ENCODE measurements around the gene PCDH17.

PCDH17 gene, protein sequence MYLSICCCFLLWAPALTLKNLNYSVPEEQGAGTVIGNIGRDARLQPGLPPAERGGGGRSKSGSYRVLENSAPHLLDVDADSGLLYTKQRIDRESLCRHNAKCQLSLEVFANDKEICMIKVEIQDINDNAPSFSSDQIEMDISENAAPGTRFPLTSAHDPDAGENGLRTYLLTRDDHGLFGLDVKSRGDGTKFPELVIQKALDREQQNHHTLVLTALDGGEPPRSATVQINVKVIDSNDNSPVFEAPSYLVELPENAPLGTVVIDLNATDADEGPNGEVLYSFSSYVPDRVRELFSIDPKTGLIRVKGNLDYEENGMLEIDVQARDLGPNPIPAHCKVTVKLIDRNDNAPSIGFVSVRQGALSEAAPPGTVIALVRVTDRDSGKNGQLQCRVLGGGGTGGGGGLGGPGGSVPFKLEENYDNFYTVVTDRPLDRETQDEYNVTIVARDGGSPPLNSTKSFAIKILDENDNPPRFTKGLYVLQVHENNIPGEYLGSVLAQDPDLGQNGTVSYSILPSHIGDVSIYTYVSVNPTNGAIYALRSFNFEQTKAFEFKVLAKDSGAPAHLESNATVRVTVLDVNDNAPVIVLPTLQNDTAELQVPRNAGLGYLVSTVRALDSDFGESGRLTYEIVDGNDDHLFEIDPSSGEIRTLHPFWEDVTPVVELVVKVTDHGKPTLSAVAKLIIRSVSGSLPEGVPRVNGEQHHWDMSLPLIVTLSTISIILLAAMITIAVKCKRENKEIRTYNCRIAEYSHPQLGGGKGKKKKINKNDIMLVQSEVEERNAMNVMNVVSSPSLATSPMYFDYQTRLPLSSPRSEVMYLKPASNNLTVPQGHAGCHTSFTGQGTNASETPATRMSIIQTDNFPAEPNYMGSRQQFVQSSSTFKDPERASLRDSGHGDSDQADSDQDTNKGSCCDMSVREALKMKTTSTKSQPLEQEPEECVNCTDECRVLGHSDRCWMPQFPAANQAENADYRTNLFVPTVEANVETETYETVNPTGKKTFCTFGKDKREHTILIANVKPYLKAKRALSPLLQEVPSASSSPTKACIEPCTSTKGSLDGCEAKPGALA (N-terminal part only)

DNA sequence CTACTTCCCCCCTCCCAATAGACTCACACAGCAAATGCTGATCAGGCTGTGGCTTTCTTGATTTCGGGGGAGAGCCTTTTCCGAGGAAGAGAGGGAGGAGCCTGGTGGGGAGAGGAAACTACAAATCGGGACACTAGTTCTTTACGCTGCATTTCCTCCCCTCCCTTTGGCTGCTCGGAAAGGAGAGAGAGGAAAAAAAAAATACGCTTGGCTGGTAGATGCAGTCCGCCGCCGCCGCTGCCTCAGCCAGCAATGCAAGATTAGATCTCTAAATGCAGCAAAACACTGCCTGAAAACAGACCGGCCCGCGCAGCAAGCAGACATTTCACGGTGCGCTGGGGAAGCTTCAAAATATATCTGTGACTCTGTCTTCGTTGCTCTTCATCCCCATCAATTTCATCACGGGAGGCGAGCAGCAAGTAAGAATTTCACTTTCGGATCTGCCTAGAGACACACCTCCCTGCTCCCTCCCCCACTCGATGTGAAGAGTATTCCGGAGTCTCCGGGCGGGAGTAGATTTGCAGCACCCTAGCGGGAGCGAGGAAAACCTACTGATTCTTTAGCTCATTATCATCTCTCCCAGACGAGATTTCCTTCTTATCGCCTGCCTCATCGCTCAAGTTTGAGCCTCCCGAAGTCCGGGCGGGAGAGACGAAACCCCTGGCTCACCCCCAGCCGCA, at the start of gene PCDH17:
TSS of gene PCDH17 (plus strand) at position 149 of the 680 bp plus-strand sequence. CDS start 803 bp downstream, outside the sequence.
- no peak for DNase-seq (ENCODE audit: low read depth)

DNA sequence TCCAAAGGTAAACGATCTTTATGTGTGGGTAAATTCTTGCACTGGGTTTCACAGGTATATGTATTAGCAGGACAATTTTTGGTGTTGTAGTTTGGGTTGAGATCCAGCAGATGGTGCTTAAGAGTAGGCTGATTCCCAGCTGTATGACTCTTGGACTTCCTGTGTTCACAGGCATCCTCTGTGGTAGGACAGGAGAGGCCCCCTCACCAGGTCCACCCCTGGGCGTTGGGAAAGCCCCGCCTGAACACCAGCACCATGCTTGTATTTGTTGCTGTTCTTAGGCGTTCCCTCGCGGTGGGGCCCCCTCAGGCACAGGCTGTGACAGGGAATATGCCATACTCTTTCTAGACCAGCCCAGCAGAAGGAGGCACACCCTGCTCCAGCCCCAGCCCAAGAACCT, 49.5 kb upstream of the PCDH17 start:
- DNase-seq (ENCODE audit: low read depth) = no peak

DNA sequence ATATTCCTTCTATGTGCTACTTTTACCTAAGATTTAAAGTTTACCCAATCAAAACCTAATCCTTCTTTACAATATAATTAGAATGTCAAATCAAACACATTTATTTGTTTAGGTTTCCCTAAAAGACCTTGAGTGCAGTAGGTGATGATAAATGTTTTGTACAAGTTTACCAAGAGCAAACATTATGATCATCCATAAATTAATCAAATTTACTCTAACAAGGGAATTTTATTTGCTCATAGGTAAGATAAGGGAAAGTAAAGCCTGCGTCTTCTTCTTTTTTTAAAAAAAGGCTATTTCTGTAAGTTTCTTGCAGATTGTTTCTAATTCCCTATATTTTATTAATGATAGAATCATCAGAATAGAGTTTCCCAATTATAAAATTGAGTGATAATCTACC, 48.0 kb upstream of the PCDH17 start:
- no peak for DNase-seq (ENCODE audit: low read depth)

DNA sequence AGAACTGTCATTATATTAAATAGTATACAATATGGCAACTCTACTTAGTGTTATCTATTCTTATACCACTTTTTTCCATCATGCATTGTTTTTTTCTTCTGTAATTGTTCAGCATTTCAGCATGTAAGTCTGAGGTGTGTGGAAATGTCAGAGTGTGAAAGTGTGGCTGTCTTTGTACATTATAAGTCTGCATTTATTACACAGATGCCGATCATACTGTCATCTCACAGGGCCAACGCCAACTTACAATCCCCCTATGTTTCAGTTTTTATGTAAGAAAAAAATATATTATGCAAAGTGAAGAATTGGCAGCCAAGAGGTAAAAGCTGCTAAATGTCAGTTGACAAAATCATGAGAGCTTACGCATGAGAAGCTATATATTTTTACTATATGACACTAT, 42.9 kb upstream of the PCDH17 start:
- no peak for DNase-seq (ENCODE audit: low read depth)

DNA sequence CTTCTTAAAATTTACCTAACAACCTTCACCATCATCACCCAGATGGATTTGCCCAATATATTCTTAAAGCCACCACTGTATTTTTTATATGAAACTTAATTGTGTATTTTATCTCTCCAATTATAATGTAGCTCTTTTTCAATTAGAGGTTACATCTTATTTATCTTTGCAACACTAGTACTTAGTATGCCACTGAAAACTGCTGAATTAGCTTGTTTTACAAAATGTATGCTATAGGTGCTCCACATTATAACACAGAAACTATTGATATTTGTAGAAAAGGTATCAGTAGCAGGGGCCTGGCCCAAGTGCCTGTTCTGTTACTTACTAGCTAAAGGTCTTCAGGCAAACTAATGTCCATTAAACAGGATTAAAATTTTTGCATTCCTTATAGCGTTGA, 35.8 kb upstream of the PCDH17 start:
- DNase-seq (ENCODE audit: low read depth) = no peak

DNA sequence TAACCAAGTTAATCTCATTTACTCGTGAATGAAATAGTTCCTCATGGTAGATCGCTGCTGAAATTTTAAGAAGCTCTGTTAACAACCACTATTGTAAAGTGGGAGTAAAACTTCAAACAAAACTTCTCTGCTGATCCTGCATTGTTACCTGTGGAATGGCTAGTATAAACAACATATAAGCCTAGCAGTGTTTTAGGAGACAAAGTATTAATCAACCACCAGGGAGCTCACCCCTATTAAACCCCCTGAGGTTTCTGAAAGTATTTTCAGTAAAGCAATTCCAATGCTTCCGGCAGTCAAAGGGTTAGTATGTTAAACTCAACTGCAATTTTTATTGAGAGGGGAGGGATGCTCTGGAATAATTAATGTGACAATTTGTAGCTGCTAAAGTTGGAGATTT, 30.0 kb upstream of the PCDH17 start:
- DNase-seq (ENCODE audit: low read depth) = no peak

DNA sequence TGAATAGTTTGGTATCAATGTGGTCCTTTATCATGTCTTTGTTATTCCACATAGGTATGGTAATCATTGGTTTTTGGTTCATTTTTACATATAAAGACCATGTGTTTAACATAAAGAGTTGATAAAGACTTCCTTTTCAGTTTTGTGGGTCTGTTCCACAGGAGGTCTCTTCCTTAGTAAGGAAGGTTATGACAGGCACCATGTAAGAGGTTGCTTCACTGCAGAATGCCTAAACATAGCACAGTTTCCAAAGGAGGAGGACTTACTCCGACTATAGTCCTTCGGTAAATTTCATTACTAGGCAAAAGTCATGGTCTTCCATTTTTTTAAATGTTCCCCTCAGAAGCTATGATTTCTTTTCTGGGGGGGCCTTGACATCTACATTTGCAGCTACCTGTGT, 27.1 kb upstream of the PCDH17 start:
- no peak for DNase-seq (ENCODE audit: low read depth)

DNA sequence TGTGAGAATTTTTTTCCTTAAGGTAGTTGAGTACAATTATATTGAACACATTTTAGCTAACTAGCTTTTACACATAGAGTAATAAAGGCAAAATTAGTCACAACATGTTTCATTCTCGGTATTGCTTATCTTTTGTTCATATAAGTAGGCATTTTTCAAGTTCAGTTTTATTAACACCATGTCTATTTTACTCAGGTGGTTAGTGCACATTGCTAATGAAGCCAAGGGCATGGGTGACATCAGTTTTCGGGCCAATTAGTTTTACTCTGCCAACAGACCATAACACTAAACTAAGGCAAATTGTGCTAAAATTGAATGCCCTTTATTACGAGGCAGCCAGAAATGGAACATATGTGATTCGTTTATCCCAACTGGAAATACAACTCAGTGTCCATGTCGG, 19.6 kb upstream of the PCDH17 start:
- DNase-seq (ENCODE audit: low read depth) = no peak

DNA sequence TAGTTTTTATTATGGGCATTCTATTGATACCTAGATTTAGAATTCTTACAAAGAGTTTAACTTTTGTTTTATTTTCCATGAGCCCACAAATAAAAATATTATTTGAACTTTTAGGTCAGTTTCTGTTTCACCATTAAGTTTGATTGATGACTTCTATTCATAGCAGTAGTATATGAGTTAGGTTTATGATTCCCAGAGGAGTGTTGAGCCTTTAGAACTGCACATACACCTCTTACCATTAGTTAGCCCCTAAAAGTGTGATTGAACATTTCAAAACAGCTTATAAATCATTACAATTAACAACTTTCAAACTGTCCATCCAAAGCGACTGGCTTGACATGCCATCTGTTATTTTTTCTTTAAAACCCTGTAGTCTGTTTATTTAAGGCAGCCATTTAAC, 19.0 kb upstream of the PCDH17 start:
- DNase-seq (ENCODE audit: low read depth) = no peak

DNA sequence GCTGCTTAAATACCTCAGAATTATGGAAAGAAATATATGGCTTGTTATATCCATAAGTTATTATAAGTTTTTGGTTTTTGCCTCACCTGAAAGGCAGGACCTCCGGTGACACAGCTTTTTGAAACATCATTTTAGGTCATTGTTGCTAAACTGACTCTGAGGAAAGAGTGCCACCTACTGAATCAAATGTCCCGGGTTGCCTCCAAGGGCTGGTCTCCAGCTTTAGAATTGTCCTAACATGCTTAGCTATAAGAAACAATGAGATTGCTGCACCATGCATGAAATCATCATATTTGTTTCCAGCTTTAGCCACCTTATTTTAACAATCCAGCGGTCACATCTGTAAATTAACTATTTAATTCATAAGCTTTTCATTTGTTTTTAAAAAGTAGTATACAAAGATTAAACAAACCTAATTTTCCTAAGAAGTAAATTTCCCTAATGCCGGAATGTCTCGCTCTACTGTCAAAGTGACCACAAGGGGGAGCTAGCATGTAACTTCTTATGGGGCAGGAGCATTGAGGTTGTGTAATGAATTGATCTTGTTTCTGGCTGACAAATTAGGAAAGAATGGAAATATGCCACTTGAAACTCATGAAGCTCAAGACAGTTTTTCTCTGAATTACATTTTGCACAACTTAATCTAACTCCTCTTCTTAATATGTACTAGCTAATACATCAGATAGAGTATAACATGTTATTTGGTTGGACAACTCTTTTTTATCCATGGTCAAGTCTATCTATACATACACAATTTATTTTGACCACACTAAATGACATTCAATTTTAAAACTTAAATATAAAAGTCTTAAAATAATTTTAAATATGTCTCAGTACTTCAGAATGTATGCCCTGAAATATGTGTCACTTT, 6.7 kb upstream of the PCDH17 start:
- no peak for DNase-seq (ENCODE audit: low read depth)

DNA sequence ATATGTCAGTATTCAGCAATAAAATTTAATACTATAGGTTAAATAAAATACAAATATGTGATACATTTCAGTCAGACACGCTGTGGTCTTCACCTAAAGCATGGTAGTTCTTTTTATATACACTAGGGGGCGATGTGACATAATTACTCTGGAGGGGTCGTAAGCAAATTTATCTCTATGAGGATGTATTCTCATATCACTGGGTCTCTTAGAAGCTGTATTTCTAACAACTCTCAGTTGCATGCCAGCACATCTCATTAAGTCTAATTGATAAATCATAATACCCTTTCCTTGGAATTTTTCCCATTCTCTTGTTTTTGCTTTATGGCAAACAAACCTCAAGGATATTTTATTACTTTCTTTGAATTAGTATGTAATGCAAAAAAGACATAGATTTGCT, 3.9 kb upstream of the PCDH17 start:
- DNase-seq (ENCODE audit: low read depth) = no peak

DNA sequence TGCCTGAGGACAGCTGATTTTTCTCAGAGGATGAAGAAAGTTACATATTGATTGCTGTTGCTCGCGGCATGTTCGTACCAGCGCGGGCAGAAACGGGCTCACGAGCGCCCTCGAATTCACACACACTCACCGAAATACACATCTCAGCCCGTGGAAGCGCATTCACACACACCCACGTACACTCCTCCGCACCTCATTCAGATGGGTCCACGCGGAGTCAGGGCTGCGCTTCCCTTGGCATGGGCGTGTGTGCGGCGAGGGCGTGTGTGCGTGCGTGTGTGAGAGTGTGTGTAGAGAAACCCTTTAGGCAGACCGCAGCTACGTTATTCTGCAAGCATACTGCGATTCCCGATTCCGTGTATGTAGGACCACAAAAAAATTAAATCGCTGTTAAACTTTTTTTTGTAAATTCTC, 2.1 kb upstream of the PCDH17 start:
- DNase-seq (ENCODE audit: low read depth) = no peak

DNA sequence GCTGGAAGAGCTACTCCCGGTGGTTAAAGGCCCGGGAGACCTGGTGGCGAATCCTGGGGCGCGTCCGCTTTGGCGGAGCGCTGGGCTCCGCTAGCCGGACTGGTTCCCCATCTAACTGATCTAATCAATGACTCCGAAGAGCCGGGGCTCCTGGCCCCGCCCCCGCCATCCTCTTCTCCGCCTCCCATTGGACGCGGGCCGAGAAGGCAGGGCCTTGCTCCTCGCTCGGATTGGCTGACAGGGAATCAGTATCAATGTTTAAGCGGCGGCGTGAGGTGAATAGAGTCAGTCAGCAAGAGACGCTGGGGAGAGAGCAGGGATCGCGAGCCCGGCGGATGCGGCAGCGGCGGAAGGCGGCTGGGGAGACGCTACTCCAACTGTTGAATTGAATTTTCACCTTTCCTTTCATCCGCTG, 1.7 kb upstream of the PCDH17 start:
- no peak for DNase-seq (ENCODE audit: low read depth)

DNA sequence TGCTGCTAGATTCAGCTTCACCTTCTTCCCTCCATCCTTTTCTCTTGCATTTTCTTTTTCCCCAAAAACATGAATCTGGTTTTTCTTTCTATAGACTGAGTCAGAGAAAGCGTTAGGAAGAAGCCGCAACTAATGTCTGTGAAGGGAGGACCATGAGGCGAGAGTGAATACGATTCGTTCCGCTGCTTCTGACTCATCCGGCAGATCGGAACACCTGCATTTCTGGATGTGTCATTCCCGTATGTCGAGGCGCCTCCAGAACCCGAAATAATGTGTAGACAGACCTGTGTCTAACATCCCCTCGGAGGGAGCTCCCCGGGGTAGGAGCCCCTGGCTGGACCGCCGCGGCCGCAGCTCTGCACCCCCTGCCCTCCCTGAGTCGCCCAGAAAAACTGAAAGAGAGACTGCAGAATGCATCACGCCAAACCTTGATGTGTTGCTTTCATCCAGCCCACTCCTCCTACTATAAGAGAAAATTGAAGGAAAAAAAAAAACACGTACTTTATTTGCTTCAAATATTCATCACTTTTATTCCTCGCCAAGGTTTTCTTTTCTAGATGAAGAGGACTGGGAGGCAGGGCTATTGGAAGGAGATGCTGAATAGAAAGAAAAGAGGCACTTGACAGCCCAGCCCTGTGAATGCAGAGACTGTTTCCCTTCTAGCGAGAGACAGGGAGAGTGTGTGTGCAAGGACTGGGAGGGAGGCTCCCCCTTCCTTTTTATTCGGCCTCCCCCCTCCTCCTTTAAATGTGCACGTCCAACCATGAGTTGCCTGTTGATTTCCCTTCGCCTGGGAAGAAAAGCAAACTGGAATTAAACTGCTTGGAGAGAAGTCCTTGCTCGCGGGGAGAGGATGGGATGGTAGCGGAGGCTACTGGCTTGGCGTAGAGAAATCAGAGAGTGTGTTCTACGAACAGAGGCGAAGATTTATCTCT, 616 bp upstream of the PCDH17 start:
- no peak for DNase-seq (ENCODE audit: low read depth)

DNA sequence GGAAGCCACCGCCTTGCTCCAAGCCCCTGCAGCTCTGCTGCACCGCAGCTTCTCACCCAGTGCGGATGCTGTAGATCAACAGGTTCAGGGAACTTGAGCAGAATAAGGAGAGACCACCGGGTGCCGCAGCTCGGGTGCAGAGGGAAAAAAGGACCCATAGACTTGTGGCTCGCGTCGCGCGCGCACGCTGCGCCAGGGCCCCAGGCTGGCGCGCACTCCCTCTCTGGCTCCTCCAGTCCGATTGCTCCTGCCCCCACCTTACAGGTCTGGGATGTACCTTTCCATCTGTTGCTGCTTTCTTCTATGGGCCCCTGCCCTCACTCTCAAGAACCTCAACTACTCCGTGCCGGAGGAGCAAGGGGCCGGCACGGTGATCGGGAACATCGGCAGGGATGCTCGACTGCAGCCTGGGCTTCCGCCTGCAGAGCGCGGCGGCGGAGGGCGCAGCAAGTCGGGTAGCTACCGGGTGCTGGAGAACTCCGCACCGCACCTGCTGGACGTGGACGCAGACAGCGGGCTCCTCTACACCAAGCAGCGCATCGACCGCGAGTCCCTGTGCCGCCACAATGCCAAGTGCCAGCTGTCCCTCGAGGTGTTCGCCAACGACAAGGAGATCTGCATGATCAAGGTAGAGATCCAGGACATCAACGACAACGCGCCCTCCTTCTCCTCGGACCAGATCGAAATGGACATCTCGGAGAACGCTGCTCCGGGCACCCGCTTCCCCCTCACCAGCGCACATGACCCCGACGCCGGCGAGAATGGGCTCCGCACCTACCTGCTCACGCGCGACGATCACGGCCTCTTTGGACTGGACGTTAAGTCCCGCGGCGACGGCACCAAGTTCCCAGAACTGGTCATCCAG, 964 bp downstream of the PCDH17 start:
- no peak for DNase-seq (ENCODE audit: low read depth)

DNA sequence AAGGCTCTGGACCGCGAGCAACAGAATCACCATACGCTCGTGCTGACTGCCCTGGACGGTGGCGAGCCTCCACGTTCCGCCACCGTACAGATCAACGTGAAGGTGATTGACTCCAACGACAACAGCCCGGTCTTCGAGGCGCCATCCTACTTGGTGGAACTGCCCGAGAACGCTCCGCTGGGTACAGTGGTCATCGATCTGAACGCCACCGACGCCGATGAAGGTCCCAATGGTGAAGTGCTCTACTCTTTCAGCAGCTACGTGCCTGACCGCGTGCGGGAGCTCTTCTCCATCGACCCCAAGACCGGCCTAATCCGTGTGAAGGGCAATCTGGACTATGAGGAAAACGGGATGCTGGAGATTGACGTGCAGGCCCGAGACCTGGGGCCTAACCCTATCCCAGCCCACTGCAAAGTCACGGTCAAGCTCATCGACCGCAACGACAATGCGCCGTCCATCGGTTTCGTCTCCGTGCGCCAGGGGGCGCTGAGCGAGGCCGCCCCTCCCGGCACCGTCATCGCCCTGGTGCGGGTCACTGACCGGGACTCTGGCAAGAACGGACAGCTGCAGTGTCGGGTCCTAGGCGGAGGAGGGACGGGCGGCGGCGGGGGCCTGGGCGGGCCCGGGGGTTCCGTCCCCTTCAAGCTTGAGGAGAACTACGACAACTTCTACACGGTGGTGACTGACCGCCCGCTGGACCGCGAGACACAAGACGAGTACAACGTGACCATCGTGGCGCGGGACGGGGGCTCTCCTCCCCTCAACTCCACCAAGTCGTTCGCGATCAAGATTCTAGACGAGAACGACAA, 1.8 kb downstream of the PCDH17 start:
- DNase-seq (ENCODE audit: low read depth) = no peak

DNA sequence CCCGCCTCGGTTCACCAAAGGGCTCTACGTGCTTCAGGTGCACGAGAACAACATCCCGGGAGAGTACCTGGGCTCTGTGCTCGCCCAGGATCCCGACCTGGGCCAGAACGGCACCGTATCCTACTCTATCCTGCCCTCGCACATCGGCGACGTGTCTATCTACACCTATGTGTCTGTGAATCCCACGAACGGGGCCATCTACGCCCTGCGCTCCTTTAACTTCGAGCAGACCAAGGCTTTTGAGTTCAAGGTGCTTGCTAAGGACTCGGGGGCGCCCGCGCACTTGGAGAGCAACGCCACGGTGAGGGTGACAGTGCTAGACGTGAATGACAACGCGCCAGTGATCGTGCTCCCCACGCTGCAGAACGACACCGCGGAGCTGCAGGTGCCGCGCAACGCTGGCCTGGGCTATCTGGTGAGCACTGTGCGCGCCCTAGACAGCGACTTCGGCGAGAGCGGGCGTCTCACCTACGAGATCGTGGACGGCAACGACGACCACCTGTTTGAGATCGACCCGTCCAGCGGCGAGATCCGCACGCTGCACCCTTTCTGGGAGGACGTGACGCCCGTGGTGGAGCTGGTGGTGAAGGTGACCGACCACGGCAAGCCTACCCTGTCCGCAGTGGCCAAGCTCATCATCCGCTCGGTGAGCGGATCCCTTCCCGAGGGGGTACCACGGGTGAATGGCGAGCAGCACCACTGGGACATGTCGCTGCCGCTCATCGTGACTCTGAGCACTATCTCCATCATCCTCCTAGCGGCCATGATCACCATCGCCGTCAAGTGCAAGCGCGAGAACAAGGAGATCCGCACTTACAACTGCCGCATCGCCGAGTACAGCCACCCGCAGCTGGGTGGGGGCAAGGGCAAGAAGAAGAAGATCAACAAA, 2.6 kb downstream of the PCDH17 start:
- DNase-seq (ENCODE audit: low read depth) = no peak

Measured in GM04503 (cell line).